Measurements from ENCODE around the gene NELL1.

- no peak for TF ChIP-seq EZH2 (IDR thresholded peaks at IDR 0.05; ENCODE audit: borderline replicate concordance)
- TF ChIP-seq, protein P1, sequence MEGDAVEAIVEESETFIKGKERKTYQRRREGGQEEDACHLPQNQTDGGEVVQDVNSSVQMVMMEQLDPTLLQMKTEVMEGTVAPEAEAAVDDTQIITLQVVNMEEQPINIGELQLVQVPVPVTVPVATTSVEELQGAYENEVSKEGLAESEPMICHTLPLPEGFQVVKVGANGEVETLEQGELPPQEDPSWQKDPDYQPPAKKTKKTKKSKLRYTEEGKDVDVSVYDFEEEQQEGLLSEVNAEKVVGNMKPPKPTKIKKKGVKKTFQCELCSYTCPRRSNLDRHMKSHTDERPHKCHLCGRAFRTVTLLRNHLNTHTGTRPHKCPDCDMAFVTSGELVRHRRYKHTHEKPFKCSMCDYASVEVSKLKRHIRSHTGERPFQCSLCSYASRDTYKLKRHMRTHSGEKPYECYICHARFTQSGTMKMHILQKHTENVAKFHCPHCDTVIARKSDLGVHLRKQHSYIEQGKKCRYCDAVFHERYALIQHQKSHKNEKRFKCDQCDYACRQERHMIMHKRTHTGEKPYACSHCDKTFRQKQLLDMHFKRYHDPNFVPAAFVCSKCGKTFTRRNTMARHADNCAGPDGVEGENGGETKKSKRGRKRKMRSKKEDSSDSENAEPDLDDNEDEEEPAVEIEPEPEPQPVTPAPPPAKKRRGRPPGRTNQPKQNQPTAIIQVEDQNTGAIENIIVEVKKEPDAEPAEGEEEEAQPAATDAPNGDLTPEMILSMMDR (IDR thresholded peaks at IDR 0.05; ENCODE audit: poor library complexity): no peak
- no peak for TF ChIP-seq EZH2phosphoT487 (IDR thresholded peaks at IDR 0.05; ENCODE audit: low read depth, severe bottlenecking, unreplicated experiment)
Observed at GRCh38 chr11:21556926-21557325, 887.5 kb downstream of the NELL1 start.

All from hepatocyte (in vitro differentiated cells).